Gastroesophageal sphincter (tissue), 4 donors: ENCODE data around the gene BAIAP3. TPM values are rescaled to one million over a fixed set of nuclear protein-coding genes. Genes with fewer than 3 reads are reported as not detected.

Experiments
- total RNA-seq, 4 donors: library from RNA; depleted of rRNA; stranded (reverse); fragments of >200 nt; gene quantifications; one replicate each; pipeline ENCODE4 v1.1.0, GENCODE V29; 2016

The BAIAP3 gene
- total RNA-seq, 4 donors from 2014 or later: 1.1 to 14.2 (median 3.0) TPM

Other genes starting within 250 kb of the BAIAP3 start
- gene C1QTNF8, start 237.4 kb upstream of the BAIAP3 start, total RNA-seq: not detected
- 100 to 1,000 TPM; 133 to 330 (median 173) TPM for gene CACNA1H, start 180.5 kb upstream of the BAIAP3 start, total RNA-seq
- 1 to 10 TPM in 1 of 4 donors, under 1 TPM in 1, not detected in 2; 0.31 to 3.0 TPM for gene TPSG1, start 108.4 kb upstream of the BAIAP3 start, total RNA-seq
- 100 to 1,000 TPM in 2 of 4 donors, 10 to 100 TPM in 2; 27.8 to 142 (median 91.8) TPM for gene TPSB2, start 103.5 kb upstream of the BAIAP3 start, total RNA-seq
- 10 to 100 TPM; 39.8 to 94.6 (median 63.9) TPM for gene TPSAB1, start 92.9 kb upstream of the BAIAP3 start, total RNA-seq
- 1 to 10 TPM in 3 of 4 donors, not detected in 1; 2.8 to 6.4 (median 3.7) TPM for gene TPSD1, start 77.6 kb upstream of the BAIAP3 start, total RNA-seq
- 10 to 100 TPM; 53.3 to 95.9 (median 76.9) TPM for gene UBE2I, start 24.0 kb upstream of the BAIAP3 start, total RNA-seq
- 100 to 1,000 TPM in 3 of 4 donors, 10 to 100 TPM in 1; 63.7 to 107 (median 103) TPM for gene TSR3, start 18.2 kb downstream of the BAIAP3 start, total RNA-seq
- 10 to 100 TPM; 45.1 to 55.3 (median 50.5) TPM for gene GNPTG, start 18.3 kb downstream of the BAIAP3 start, total RNA-seq
- 10 to 100 TPM; 12.3 to 29.4 (median 16.4) TPM for gene UNKL, start 81.1 kb downstream of the BAIAP3 start, total RNA-seq
- 10 to 100 TPM in 3 of 4 donors, 1 to 10 TPM in 1; 10.0 to 18.7 (median 13.8) TPM for gene UQCC4, start 87.1 kb downstream of the BAIAP3 start, total RNA-seq
- under 1 TPM in 1 of 4 donors, not detected in 3; 0.74 TPM for gene PERCC1, start 97.4 kb downstream of the BAIAP3 start, total RNA-seq
- gene CCDC154, start 110.9 kb downstream of the BAIAP3 start, total RNA-seq: not detected
- gene CLCN7, start 141.4 kb downstream of the BAIAP3 start, total RNA-seq: 10 to 100 TPM; 33.0 to 67.7 (median 39.2) TPM
- gene PTX4, start 155.3 kb downstream of the BAIAP3 start, total RNA-seq: under 1 TPM in 1 of 4 donors, not detected in 3; 0.40 TPM
- gene TELO2, start 159.7 kb downstream of the BAIAP3 start, total RNA-seq: 10 to 100 TPM; 10.9 to 33.9 (median 20.8) TPM
- gene TMEM204, start 200.0 kb downstream of the BAIAP3 start, total RNA-seq: 10 to 100 TPM; 28.6 to 48.2 (median 36.6) TPM